C1 segment of cervical spinal cord (tissue), 14 donors: Measurements from ENCODE around the gene SEC31A.
"Not testable (repeated sequence)": the region's sequence is repeated elsewhere in the genome, so short reads cannot be mapped to it uniquely, and the experiment has no call there.

ENCODE experiments used
- DNase-seq, 14 donors: peaks; one replicate each; lab custom pipeline; 2025; lab: John Stamatoyannopoulos, UW

Gene SEC31A

GRCh38 chr4:82898322-82899243 is 7.6 kb upstream of the SEC31A start:
- no peak for DNase-seq

GRCh38 chr4:82896755-82897154 is 5.8 kb upstream of the SEC31A start:
- DNase-seq = no peak

DNA sequence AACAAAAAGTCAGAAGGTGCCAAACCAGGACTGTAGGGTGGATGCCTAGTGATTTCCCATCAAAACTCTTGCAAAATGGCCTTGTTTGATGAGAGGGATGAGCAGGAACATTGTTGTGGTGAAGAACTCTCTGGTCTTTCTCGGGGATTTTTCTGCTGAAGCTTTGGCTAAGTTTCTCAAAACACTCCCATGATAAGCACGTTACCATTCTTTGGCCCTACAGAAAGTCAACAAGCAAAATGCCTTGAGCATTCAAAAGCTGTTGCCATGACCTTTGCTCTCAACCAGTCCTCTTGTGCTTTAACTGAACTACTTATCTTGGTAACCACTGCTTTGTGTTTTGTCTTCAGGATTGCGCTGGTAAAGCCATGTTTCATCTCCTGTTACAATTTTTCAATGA is 3.0 kb upstream of the SEC31A start:
- no peak for DNase-seq

- no peak for DNase-seq
Measured at GRCh38 chr4:82892467-82892802, 1.5 kb upstream of the SEC31A start.

GRCh38 chr4:82891707-82892466 is 934 bp upstream of the SEC31A start:
- no peak for DNase-seq

DNA sequence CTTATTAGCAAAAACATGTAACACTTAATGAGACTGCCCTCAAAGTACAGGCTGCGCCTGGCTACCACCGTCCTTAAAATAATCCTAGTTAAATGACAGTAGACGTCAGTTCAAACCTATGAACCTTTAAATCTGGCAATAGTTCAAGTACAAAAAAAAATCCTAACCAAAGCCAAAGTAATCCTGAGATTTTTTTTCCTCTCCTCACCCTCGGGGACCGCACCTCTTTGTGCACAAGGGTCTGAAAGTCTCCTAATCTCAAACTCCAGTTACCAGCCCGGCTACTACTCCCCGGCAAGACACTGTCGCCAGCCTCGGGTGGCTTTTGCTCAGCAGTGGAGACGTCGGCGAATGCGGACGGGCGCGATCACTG is 439 bp downstream of the SEC31A start:
- no peak for DNase-seq

DNA sequence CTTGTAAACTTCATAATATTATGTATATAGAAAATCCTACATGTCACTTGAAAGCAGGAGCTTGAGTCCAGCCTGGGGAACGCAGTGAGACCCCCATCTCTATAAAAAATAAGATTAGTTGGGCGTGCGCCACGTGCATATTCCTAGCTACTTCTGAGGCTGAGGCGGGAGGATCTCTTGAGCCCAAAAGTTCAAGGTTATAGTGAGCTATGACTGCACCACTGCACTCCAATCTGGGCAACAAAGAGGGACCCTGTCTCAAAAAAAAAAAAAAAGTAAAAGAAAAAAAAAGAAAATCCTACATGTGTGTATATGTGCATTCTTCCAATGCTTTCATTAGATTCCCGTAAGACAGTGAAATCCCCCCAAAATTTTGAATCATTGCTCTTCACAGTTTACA is 1.7 kb downstream of the SEC31A start:
- DNase-seq = no peak

- DNase-seq = no peak
Measured at GRCh38 chr4:82886147-82886942, 4.6 kb downstream of the SEC31A start.

DNA sequence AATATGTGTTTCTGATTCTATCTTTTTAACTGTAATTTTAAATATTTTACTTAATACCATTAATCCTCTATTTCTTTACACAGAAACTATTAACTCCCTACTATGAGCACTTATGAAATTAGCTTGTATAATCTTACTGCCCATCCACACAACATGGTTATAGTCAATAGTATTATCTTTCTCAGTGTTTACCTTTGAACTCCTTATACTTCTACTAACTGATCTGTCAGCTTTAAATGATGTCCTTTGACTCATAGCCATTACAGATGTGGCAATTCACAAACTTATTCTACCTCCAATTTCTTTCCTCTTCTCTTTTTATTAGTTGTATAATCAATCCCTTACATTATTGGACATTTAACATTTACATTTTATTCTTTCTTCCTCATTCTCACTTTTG is 5.5 kb downstream of the SEC31A start:
- DNase-seq = no peak

DNA sequence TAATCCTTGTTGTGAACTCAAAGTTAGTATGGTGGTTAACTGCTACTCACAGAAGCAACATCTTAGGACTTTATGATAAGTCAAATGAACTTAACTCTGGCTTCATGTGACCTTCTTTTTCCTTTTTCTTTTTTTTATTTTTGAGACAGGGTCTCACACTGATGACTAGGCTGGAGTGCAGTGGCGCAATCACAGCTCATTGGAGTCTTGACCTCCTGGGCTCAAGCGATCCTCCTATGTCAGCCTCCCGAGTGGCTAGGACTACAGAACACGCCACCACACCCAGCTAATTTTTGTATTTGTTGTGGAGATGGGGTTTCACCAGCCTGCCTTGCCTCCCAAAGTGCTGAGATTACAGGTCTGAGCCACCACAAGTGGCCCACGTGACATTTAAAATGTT is 22.4 kb downstream of the SEC31A start:
- DNase-seq = no peak

- DNase-seq = no peak
Measured at GRCh38 chr4:82866706-82867385, 24.1 kb downstream of the SEC31A start.

DNA sequence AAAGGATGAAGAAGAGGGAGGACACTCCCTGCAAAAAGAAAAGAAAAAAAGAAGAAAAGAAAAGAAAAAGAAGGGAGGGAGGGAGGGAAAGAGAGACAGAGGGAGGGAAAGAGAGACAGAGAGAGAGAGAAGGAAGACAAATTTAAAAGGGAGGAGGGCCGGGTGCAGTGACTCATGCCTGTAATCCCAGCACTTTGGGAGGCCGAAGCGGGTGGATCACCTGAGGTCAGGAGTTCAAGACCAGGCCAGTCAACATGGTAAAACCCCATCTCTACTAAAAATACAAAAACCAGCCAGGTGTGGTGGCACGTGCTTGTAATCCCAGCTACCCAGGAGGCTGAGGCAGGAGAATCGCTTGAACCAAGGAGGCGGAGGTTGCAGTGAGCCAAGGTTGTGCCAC is 24.9 kb downstream of the SEC31A start:
- DNase-seq = not testable (repeated sequence)

DNA sequence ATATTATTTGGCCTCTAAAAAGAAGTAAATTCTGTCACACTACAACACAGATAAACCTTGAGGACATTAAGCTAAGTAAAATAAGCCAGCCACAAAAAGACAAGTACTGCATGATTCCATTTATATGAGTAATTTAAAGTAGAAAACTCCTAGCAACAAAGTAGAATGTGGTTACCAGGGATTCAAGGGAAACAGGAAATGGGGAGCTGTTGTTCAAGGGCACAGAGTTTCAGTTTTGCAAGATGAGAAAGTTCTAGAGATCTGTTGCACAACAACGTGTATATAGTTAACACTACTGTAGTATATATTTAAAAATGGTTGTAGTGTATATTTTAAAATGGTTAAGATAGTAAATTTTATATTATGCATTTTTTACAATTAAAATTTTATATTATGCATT is 25.4 kb downstream of the SEC31A start:
- no peak for DNase-seq

- DNase-seq = no peak
Measured at GRCh38 chr4:82864336-82864979, 26.5 kb downstream of the SEC31A start.

DNA sequence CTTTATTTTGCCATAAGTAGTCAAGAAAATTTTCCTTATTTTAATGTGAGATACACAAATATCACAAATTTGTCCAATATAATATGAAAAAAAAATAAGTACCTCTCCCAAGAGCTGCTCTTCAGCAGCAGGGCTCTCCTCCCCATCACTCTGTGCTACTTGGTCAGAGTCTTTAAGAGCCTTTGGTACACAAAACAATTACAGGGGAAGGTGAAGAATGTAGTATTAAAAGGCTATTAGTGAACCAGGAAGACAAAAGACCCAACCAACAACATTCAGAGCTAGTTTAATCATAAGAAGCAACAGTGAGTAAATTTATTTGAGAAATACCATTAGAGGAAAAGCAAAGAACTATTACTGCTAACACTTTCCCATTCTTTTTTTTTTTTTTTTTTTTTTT is 29.4 kb downstream of the SEC31A start:
- no peak for DNase-seq

- DNase-seq = not testable (repeated sequence)
Measured at GRCh38 chr4:82860487-82860886, 30.5 kb downstream of the SEC31A start.

DNA sequence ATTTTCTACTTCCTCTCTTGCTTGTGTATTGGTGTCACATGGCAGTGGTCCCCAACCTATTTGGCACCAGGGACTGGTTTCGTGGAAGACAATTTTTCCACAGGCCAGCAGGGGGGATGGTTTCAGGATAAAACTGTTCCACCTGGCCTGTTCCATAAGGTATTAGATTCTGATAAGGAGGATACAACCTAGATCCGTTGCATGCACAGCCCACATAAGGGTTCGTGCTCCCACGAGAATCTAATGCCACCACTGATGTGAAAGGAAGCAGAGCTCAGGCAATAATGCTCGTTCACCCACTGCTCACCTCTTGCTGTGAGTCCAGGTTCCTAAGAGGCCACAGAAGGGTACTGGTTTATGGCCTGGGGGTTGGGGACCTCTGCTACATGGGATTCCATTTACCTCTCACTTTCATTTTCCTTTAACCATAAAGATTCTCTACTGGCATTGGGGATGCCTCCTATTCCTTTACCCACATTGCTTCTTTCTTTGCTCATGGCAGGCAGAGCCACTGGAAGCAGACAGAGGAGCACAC is 38.1 kb downstream of the SEC31A start:
- DNase-seq = no peak

DNA sequence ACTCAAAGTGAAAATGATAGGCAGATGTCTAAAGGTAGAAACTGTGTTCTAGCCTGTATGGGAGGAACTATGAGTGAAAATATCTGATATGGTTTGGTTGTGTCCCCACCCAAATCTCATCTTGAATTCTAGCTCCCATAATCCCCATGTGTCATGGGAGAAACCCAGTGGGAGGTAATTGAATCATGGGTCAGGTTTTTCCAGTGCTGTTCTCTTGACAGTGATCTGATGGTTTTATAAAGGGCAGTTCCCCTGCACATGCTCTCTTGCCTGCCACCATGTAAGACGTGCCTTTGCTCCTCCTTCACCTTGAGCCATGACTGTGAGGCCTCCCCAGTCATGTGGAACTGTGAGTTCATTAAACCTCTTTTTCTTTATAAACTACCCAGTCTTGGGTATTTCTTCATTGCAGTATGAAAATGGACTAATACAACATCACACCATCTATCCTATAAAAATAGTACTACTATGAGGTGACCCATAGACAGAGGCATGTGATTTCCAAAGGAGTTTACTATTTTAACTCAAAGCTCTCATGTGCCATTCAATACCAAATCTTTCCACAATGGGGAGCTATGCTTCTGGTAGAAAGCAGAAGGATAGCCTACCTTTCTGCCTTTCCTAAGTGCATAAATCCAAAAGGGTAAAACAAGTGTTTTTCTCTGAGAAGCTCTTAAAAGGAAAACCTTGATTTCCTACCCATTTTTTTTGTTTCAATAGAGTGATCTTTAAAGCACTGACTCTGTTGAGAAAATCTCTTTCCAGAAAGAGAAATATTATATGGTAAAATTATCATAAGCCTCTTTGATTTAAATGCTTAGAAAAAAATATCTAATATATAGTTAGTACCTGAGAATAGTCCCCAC is 38.8 kb downstream of the SEC31A start:
- DNase-seq = no peak

DNA sequence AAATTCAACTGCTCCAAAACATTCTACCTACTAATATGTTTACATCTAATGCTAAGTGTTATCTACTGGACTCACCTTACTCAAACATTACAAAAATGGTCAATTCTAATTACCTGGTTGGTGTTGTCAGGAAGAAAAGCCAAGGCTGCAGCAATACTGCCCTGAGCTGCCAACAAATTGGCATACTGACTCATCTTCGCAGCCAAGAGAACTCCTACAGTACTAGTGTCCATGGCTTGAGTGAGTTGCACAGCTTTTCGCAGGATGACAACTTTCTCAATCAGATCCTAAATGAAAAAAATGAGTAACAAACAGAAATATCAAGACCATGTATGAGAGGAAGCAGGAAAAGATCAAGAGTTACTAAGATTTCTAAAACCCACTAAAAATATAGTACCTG is 39.6 kb downstream of the SEC31A start:
- DNase-seq = no peak

- no peak for DNase-seq
Measured at GRCh38 chr4:82850684-82851083, 40.3 kb downstream of the SEC31A start.
